Adipocyte (in vitro differentiated cells): ENCODE data around the gene KIR3DL3.
"Not testable (repeated sequence)": the region's sequence is repeated elsewhere in the genome, so short reads cannot be mapped to it uniquely, and the experiment has no call there.

Experiments used
- DNase-seq: peaks from one replicate; pipeline ENCODE4 v3.0.0-alpha.2; 2015; ENCODE audit warnings: low read depth
- H3K27me3 ChIP-seq: replicated peaks from 2 replicates; pipeline ENCODE4 v1.7.0; 2013; ENCODE audit warnings: mild to moderate bottlenecking, low read length, moderate library complexity; ENCODE audit not compliant: control insufficient read depth, insufficient read depth
- H3K36me3 ChIP-seq: 2 replicates; pipeline ENCODE4 v1.7.0; 2013; ENCODE audit warnings: low read length, mild to moderate bottlenecking, moderate library complexity; ENCODE audit not compliant: control insufficient read depth, insufficient read depth, severe bottlenecking
- H3K4me1 ChIP-seq: 2 replicates; pipeline ENCODE4 v1.7.0; 2013; ENCODE audit warnings: mild to moderate bottlenecking, low read length, moderate library complexity; ENCODE audit not compliant: control insufficient read depth, insufficient read depth
- H3K4me3 ChIP-seq: 2 replicates; pipeline ENCODE4 v1.7.0; 2013; ENCODE audit warnings: mild to moderate bottlenecking, low read length, moderate library complexity
- H3K9ac ChIP-seq: 2 replicates; pipeline ENCODE4 v1.7.0; 2013; ENCODE audit warnings: mild to moderate bottlenecking, low read length, moderate library complexity
- H3K9me3 ChIP-seq: 2 replicates; pipeline ENCODE4 v1.7.0; 2013; ENCODE audit warnings: mild to moderate bottlenecking, low read length, moderate library complexity; ENCODE audit not compliant: control insufficient read depth

The KIR3DL3 gene

GRCh38 chr19:54766464-54766863 is 42.2 kb downstream of the KIR3DL3 start:
- not testable (repeated sequence) for H3K9ac ChIP-seq, DNase-seq, H3K36me3 ChIP-seq, H3K9me3 ChIP-seq, H3K4me1 ChIP-seq, H3K27me3 ChIP-seq, H3K4me3 ChIP-seq

GRCh38 chr19:54769646-54770045 is 45.4 kb downstream of the KIR3DL3 start, which contains the start of gene KIR2DL1:
KIR2DL1 (plus strand) TSS chr19:54769793; CDS start chr19:54769851, 58 bp downstream.
- H3K9ac ChIP-seq, H3K4me3 ChIP-seq, H3K9me3 ChIP-seq, DNase-seq, H3K27me3 ChIP-seq, H3K4me1 ChIP-seq, H3K36me3 ChIP-seq: not testable (repeated sequence)

- not testable (repeated sequence) for H3K9me3 ChIP-seq, DNase-seq, H3K4me3 ChIP-seq, H3K36me3 ChIP-seq, H3K4me1 ChIP-seq, H3K27me3 ChIP-seq, H3K9ac ChIP-seq
Measured at GRCh38 chr19:54770511-54770910, 46.3 kb downstream of the KIR3DL3 start.

- H3K4me1 ChIP-seq, H3K4me3 ChIP-seq: not testable (repeated sequence)
Measured at GRCh38 chr19:54771018-54771960, 47.0 kb downstream of the KIR3DL3 start.

GRCh38 chr19:54772666-54773065 is 48.4 kb downstream of the KIR3DL3 start:
- H3K9ac ChIP-seq, H3K4me1 ChIP-seq: not testable (repeated sequence)

More at GRCh38 chr19:54771018-54771960, 47.0 kb downstream of the KIR3DL3 start:
- not testable (repeated sequence) for H3K9me3 ChIP-seq, H3K27me3 ChIP-seq, H3K9ac ChIP-seq, DNase-seq, H3K36me3 ChIP-seq

GRCh38 chr19:54775095-54775815 is 51.0 kb downstream of the KIR3DL3 start:
- not testable (repeated sequence) for H3K4me1 ChIP-seq, H3K4me3 ChIP-seq, H3K9me3 ChIP-seq, H3K36me3 ChIP-seq, DNase-seq, H3K27me3 ChIP-seq, H3K9ac ChIP-seq

More at GRCh38 chr19:54772666-54773065, 48.4 kb downstream of the KIR3DL3 start:
- not testable (repeated sequence) for H3K9me3 ChIP-seq, H3K27me3 ChIP-seq, H3K4me3 ChIP-seq, DNase-seq, H3K36me3 ChIP-seq

- H3K27me3 ChIP-seq, H3K4me3 ChIP-seq, H3K4me1 ChIP-seq, H3K9me3 ChIP-seq, H3K9ac ChIP-seq, DNase-seq, H3K36me3 ChIP-seq: not testable (repeated sequence)
Measured at GRCh38 chr19:54775830-54776229, 51.6 kb downstream of the KIR3DL3 start.

GRCh38 chr19:54777851-54778250 is 53.6 kb downstream of the KIR3DL3 start:
- not testable (repeated sequence) for H3K4me1 ChIP-seq, DNase-seq, H3K9me3 ChIP-seq, H3K36me3 ChIP-seq, H3K4me3 ChIP-seq, H3K27me3 ChIP-seq, H3K9ac ChIP-seq

- DNase-seq, H3K9me3 ChIP-seq, H3K9ac ChIP-seq, H3K27me3 ChIP-seq, H3K4me1 ChIP-seq, H3K36me3 ChIP-seq, H3K4me3 ChIP-seq: not testable (repeated sequence)
Measured at GRCh38 chr19:54778896-54779295, 54.7 kb downstream of the KIR3DL3 start.

GRCh38 chr19:54782916-54783315 is 58.7 kb downstream of the KIR3DL3 start:
- not testable (repeated sequence) for H3K4me1 ChIP-seq, H3K9ac ChIP-seq, H3K4me3 ChIP-seq, H3K27me3 ChIP-seq, H3K36me3 ChIP-seq, H3K9me3 ChIP-seq, DNase-seq
